Activated gamma-delta T cell treated with anti-CD3 and anti-CD28 coated beads, Interleukin-2, amount 50 U/mL, for 16 hours (primary cell): ENCODE results near the gene PTPRN2.
"Not testable (repeated sequence)": the region's sequence is repeated elsewhere in the genome, so short reads cannot be mapped to it uniquely, and the experiment has no call there.

Experiments used
- DNase-seq: peaks from one replicate; pipeline ENCODE4 v3.0.0-alpha.2; 2020; ENCODE audit warnings: low read depth

PTPRN2 gene

DNA sequence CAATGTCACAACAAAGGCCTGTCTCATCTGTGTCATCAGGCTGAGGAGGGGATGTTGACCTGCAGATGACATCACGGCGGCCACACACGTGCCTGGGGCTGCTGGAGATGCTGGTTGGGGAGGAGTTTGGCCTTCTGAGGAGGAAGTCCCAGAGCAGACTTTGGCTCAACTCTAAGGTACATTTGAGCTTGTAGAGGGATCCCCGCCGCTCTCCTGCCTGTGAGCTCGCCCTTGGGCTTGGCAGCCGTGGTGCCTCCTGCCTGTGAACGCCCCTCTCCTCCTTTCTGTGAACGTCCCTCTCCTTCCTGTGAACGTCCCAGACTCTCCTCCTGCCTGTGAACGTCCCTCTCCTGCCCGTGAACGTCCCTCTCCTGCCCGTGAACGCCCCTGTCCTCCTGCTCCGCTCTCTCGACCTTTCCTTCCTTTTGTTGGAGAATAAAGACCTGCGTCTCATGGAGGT lies 1074.4 kb downstream of the PTPRN2 start:
- no peak for DNase-seq

DNA sequence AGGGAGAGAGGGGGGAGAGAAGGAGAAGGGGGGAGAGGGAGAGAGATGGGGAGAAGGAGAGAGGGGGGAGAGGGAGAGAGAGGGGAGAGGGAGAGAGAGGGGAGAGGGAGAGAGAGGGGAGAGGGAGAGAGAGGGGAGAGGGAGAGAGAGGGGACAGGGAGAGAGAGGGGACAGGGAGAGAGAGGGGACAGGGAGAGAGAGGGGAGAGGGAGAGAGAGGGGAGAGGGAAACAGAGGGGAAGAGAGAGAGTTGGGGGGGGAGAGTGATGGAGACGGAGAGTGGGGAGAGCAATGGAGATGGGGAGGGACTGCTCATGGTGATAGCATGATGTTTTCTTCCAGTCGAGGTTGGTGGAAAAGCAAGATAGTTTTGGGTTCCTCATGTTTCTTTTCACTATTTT lies 1078.4 kb downstream of the PTPRN2 start:
- DNase-seq = no peak

DNA sequence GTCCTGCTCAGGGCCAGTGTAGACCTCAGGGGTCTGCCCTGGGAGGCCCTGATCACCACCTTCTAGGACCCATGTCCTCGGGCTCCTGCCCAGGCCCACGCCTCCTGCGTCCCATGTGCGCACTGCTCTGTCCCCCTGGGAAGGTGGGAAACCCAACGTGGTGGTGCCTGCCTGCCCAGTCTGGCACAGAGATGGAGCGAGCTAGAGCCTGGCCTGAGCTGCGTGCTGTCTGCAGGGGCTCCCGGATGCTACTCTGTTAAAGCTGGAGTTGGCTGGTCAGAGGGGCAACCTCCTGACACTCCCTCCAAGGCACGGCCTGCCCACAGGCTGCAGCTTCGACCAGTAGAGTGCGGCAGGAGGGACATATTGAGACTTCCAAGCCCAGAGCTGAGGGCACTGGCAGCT lies 1079.1 kb downstream of the PTPRN2 start:
- no peak for DNase-seq

DNA sequence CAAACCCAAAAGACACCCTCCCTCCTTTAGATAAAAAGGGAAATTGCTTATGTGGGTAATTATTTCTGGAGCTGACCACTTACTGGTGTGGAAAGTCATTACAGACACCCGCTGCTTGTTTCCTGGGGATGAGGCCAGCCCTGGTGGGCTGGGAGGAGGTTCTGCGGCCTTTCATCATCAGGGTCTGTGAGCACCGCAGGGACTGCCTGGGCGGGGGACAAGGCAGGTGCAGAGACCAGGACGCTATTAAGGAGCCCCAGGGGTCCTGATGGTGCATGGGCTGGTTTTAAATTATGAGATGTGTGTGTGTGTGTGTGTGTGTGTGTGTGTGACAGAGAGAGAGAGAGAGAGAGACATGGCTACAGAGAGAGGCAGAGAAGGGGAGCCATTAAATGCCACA lies 1079.6 kb downstream of the PTPRN2 start:
- no peak for DNase-seq

DNA sequence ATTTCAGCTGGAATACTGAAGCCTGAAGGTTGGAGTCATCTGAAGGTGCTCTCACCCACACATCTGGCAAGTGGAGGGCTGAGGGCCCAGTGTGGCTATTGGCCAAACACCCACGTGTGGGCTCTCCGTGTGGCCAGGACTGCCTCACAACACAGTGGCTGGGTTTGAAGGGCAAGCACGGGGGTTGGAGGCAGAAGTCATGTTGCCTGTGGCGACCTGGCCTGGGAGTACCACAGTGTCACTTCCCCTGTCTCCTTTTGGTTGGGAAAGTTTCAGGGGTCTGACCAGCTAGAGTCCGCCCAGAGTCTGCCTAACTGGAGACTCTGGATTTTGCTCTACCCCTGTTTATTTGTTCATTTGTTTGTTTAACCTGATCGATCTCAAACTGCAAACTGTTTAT lies 1081.4 kb downstream of the PTPRN2 start:
- no peak for DNase-seq

DNA sequence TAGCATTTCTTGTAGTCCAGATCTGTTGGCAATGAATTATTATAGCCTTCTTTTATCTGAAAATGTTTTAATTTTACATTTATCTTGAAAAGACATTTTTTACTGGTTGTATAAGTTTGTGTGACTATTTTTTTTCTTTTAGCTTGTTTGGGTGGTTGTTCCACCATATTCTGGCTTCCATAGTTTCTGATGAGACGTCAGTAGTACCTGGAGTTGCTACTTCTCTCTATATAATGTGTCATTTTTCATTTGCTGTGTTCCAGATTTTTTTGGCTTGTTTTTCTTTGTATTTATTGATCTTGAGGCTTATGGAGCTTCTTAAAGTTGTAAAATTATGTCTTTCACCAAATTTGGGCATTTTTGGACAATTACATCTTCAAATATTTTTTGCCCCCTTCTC lies 1082.0 kb downstream of the PTPRN2 start:
- DNase-seq = no peak

DNA sequence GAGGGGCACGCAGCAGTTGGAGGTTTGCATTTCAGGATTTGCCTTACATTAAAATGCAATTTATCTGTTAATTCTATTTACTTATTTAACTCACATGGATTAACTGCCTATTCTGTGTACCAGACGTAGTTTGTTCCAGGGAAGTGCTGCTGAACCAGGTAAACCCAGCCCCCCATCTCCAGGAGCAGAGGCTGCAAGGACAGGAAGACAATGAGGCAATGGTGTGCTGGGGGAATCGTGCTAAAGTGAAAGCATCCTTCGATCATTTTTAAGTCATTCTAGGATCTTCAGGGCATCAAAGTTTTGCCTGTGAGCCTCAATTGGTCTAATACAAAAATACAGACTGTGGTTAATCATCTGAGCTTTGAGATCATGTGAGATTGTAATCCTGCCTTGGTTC lies 1084.4 kb downstream of the PTPRN2 start:
- no peak for DNase-seq

DNA sequence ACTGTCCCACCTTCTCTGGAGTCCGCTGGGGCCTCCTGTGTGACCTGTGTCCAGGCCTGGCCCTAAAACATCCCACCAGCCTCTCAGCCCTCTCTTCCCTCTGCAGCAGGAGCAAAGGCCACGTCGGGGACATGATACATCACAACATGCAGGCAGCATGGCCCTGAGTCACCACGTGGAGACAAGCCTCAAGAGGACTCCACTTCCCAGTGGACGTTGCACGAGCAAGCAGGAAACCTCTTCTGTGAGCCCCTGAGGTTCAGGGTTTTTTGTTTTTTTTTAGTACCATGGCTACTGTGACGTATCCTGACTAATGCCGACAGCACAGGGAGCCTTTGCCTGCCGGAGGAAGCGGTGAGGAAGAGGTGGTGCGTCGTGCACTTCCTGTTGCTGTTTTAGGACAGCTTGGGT lies 1084.9 kb downstream of the PTPRN2 start:
- DNase-seq = peak; percentile 31

DNA sequence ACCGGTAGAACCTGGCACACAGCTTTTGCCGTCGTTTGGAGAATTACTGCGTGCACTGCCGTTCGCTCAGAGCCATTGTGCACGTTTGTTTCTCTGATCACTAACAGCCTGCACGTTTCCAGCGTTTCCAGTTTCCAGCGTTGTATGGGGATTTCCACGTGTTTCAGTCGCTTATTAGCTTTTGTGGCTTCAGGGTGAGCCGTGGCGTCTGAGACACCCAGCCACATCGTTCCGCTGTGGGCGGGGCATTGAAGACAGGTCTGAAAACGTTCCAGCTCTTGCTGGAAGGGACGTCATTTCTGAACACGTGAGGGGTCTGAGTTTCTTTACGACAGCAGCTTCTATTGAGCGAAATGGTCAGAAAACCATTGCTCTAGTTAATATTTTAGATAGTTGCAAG lies 1086.0 kb downstream of the PTPRN2 start:
- DNase-seq = no peak

DNA sequence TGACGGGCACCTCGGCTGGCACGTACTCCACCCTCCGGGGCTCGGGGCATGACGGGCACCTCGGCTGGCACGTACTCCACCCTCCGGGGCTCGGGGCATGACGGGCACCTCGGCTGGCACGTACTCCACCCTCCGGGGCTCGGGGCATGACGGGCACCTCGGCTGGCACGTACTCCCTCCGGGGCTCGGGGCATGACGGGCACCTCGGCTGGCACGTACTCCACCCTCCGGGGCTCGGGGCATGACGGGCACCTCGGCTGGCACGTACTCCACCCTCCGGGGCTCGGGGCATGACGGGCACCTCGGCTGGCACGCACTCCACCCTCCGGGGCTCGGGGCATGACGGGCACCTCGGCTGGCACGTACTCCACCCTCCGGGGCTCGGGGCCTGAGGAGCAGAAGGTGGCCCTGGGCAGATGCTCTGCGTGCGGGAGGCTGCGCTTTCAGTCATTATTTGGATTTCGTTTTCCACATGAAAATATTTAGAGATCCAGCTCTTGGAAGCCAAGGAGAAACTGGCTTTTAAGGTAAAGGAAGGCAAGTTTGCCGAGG lies 1086.6 kb downstream of the PTPRN2 start:
- not testable (repeated sequence) for DNase-seq

DNA sequence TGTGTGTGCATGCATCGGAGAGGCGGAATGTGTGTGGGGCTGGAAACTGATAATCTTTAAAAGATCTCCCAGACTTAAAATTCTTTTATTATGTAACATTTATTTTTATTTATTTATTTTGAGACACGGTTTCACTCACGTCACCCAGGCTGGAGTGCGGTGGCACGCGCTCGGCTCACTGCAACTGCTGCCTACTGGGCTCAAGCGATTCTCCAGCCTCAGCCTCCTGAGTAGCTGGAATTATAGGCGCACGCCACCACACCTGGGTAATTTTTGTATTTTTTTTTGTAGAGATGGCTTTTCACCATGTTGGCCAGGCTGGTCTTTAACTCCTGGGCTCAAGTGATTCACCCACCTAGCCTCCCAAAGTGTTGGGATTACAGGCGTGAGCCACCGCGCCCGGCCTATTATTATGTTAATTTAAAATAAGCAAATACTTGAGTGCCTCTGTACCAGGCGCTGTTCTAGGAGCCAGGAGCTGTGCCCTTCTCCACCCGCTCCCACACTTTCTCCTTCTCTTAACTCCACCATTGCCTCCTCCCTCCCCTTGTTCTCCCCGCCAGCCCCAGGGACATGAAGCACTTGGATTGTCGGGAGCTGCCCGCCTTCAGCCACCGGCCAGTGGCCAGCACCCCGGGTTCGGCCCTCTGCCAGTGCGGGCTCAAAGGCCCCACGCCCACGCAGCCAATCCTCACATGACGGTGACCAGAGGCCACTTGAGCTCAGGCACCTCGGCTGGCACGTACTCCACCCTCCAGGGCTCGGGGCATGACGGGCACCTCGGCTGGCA lies 1087.3 kb downstream of the PTPRN2 start:
- no peak for DNase-seq

DNA sequence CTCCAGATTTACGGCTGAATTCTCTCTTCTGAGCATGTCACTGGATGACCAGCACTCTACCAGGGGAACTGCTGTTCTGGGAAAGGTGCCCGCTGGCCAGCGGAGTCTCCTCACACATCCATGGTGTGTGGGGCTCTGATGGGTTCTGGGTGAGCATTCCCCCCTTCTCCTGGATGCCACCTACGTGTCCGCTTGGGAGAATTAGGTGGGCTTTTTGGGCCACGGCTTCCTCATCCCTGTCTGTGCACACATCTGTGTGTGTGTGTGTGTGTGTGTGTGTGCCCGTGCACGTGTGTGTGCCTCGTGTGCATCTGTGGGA lies 1087.8 kb downstream of the PTPRN2 start:
- DNase-seq = no peak

DNA sequence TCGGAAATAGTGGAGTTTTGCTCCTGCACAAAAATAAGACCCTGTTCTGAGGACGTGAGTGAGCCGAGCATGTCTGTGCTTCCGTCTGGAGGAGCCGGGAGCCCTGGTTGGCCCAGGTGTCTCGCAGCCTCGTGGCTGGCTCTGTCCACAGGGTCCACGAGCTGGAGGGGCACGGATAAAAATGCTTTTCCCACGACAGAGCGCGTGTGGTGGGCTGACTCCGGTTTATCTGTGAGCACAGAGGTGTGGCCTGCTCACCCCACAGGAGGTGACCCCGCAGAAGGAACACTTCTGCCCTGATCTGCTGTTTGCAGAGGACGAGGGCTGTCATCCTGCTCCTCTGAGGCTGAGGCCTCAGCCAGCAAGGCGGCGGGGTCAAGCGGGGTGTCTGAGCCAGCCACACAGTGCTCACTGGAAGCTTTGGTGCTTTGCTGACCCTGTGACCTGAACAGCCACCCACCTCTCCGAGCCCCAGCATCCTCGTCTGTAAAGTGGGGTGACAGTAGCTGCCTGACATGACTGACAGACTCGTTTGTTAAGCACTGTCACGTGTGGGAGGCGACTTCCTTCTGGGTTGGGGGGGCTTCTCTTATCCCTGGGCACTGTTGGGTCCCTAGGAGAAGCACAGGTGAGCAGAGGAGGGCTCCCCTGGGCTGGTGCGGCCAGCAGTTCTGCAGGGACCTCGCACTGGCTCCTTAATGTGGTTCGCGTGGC lies 1088.3 kb downstream of the PTPRN2 start:
- DNase-seq = no peak

DNA sequence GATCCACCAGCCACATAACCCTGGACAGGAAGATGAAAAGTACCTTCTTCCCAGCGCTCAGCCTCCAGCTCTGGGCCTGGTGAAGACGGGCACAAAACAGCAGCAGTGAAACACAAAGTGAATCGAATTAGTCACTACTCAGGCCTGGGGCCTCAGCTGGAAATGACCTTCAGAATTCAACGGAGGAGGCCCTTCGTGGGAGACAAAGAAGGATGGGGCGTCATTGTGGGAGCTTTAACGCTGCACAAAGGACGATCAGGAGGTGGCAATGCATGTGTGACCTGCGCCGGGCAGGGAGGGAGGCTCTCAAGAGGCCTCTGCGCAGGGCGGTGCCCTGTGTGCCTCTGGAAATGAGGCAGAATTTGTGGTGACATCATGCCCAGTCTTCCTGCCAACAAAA lies 1089.0 kb downstream of the PTPRN2 start:
- DNase-seq = no peak

DNA sequence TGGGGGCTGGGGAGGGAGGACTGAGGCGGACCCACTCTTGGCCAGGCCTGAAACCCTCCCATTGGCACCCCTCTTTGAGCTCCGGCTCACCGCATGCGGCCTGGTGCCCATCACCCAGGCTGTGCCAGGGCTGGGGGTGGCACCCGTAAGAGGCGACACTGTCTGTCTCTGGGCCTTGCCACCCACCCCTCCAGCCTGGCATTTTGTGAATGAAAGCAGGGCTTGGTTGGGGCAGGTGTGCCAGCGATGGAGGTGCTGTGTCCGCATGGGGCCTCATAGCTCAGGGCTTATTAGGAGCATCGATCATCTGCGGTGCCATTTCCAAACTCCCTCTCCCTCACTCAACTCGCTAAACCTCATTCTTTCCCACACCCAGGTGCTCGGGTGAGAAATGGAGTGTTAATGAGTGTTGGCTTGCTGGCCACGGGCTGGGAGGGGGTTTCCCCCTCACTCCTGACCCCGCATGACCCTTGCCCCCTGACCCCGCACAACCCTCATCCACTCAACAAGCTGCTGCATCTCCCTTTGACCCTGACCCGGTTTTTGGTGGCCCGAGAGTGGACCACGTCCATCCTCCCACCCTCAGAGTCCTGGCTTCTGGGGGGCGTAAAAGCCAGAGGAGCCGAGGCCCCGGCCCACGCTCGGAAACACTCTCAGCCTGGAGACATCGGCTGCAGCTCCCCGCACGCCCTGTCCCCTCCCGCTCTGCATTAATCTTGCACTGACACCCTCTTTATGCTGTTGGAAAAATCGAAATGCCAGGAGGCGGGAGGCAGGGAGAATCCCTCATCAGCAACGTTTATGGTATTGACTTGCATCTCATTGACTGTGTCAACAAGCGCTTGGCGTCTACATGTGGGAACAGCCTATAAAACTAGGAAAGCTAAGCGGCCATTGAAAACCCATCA lies 1089.6 kb downstream of the PTPRN2 start:
- no peak for DNase-seq

DNA sequence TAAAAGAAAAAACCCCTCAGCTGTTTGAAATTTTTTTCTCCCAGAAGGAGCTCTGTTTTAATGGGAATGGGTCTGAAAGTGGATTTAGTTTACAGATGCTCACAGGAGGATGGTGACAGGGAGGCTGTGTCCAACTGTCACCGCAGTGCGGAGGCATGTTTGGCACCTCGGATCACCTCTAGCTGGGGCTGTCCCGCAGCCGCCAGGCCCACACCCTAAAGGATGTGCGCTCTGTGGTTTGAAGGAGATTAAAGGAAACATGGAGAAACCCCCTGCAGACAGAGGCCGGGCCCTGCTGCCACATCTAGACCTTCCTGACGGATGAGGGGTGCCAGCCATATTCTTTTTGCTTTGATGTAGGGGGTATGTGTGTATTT lies 1090.3 kb downstream of the PTPRN2 start:
- no peak for DNase-seq

DNA sequence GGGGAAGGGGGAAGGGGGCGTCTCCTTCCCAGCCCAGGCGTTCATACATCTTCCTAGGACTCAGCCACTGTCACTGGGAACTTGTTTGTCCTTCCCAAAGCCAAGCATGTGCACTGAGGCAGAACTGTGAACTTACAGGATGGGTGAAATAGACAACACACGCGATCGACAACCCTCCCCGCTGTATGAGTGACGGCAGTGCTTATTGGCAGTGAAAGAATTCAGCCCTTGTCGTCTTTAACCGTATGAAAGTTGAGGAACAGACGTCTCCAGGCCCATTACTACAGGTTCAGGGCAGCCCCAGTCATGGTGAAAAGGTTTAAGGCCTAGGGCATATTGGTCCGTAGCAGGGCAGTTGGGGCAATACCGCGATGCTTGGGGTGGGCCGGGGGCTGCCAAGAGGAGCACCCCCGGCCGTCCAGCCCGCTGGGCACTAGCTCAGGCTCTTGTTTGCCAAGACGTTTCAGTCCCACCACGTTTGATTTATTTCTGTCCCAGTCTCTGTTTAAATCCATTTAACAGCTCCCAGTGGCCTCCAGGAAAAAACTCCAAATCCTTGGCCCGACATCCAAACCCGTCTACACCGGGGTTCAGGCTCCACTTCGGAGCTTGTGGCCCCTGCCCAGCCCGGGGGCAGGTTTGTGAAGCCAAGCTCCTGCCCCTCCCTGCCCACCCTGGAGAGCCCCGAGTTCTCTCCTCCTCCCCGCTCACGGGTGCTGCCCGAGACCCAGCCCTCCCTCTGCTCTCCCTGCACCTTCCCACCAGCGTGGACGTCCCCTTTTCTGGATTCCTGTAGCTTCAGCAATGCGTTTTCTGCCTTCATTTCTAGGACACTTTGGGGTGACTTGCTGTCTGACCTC lies 1091.0 kb downstream of the PTPRN2 start:
- DNase-seq = no peak

DNA sequence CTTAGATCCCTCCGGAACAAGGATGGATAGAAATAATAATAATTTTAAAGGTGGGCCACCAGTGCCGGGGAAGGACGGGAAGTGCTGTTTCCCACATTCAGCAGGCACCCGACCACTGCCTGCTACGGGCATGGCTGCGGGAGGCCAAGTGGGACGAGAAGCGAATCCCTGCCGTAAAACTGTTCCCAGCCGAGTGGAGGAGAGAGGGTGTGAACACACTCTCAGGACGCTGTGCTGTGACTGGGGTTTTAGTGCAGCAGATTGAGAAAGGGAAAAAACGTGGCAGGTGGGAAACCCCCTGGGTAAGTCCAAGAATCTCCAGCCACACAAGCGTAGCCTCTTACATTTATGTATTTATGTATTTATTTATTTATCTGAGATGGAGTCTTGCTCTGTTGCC lies 1092.0 kb downstream of the PTPRN2 start:
- DNase-seq = no peak

DNA sequence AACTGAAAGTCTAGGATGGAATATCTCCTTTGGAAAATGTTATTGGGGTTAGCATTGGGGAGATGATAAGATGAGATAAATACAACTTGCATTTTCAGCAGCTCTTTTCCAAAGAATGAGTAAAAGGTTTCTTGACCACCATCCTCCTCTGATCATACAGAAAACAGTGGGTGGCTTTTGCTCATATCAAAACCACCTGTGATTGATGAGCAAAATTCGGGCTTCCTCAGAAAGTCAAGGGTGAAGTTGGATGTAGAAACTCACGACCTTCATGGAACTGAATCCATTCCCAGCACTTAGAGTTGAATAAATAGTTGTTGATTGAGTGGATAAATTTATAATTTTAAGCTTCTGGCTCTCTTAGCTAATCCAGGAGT lies 1092.5 kb downstream of the PTPRN2 start:
- DNase-seq = no peak

DNA sequence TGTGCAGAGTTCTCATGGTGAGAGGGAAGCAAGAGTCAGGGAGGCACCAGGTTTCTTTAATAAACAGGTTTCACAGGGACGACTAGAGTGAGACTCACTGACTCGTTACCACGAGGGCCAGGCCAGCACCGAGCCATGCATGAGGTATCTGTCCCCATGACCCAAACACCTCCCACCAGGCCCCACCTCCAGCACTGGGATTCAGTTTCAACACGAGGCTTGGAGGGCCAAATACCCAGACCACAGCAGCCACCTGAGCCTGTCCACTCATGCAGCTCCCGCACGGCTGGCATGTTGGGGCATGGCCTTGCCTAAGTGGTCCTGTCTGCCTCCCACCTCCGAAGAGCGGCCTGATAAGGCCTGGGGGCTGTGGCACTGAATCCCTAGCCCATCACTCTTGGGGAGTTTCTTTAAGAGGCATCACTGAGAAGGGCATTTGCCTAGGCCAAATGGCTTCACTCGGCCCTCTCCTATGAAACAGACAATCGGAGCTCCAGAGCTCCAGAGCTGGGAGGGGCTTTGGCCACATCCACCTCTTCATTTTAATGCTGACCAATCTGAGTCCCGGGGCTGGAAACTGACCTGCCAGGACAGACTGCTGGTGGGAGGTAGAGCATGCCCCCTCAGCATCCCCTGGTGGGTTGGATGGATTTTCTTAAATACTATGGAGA lies 1093.0 kb downstream of the PTPRN2 start:
- DNase-seq = no peak

DNA sequence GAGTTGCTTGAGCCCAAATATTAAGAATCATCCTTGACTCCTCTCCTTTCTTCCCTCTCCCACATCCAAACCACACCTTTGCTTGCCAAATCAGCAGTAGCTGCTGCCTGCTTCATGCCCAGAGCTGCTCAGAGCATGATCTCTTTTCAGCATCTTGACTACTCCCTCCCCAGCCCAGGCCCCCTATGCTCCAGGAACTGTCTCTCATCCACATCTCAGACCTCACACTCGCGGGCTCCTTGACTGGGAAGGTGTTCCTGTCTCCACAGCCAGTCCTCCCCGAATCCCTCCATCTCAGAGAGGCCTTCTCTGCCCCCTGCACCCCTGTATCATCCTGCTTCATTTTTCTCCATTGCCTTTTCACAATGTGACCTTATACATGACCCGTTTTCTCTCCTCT lies 1093.8 kb downstream of the PTPRN2 start:
- no peak for DNase-seq
